Activated T-cell treated with anti-CD3 and anti-CD28 coated beads for 1 hour (primary cell): Measurements from ENCODE around the gene CBX4.
"Not testable (repeated sequence)": the region's sequence is repeated elsewhere in the genome, so short reads cannot be mapped to it uniquely, and the experiment has no call there.

Experiments used
- DNase-seq: peaks from one replicate; pipeline ENCODE4 v3.0.0-alpha.2; 2020; ENCODE audit warnings: low read depth

The CBX4 gene

GRCh38 chr17:79859676-79860615 is 20.7 kb upstream of the CBX4 start:
- DNase-seq, result no peak

GRCh38 chr17:79857095-79857494 is 17.9 kb upstream of the CBX4 start:
- no peak for DNase-seq

- DNase-seq, result no peak
Observed at GRCh38 chr17:79855331-79856124, 16.3 kb upstream of the CBX4 start.

- DNase-seq, result no peak
Observed at GRCh38 chr17:79854080-79855060, 15.1 kb upstream of the CBX4 start.

- DNase-seq, result not testable (repeated sequence)
Observed at GRCh38 chr17:79853168-79853567, 13.9 kb upstream of the CBX4 start.

GRCh38 chr17:79852748-79853147 is 13.5 kb upstream of the CBX4 start:
- no peak for DNase-seq

GRCh38 chr17:79851461-79851817 is 12.2 kb upstream of the CBX4 start:
- DNase-seq, result no peak

- no peak for DNase-seq
Observed at GRCh38 chr17:79850571-79851460, 11.6 kb upstream of the CBX4 start.

GRCh38 chr17:79849953-79850352 is 10.7 kb upstream of the CBX4 start:
- no peak for DNase-seq

- DNase-seq, result no peak
Observed at GRCh38 chr17:79848370-79848766, 9.1 kb upstream of the CBX4 start.

- DNase-seq, result no peak
Observed at GRCh38 chr17:79847698-79848369, 8.6 kb upstream of the CBX4 start.

GRCh38 chr17:79845601-79845949 is 6.3 kb upstream of the CBX4 start:
- no peak for DNase-seq

GRCh38 chr17:79844869-79845600 is 5.8 kb upstream of the CBX4 start:
- peak; percentile 37 for DNase-seq

GRCh38 chr17:79843816-79844800 is 4.9 kb upstream of the CBX4 start:
- no peak for DNase-seq

GRCh38 chr17:79843474-79843815 is 4.2 kb upstream of the CBX4 start:
- DNase-seq, result no peak

- no peak for DNase-seq
Observed at GRCh38 chr17:79842656-79843473, 3.6 kb upstream of the CBX4 start.

GRCh38 chr17:79842136-79842655 is 3.0 kb upstream of the CBX4 start:
- no peak for DNase-seq
